GM13977 (cell line): ENCODE data around the gene FBXW7.

Source experiments
- DNase-seq: peaks from one replicate; pipeline ENCODE4 v3.0.0; 2012; ENCODE audit warnings: low spot score
- CTCF ChIP-seq: IDR thresholded peaks from 2 replicates; pipeline ENCODE4 v1.5.1; 2012; ENCODE audit warnings: mild to moderate bottlenecking, control low read depth; ENCODE audit not compliant: insufficient read depth; ENCODE audit errors: extremely low read depth, missing control alignments
- in situ Hi-C: fragments of 300-500 bp; cut with MboI; formaldehyde crosslinking; loops from one replicate; pipeline ENCODE4 v1.12.0; 2022; ENCODE audit warnings: low sequenced_read_pairs, low pct_unique_long_range_greater_than_20kb, mixed read lengths, inconsistent platforms; ENCODE audit not compliant: unreplicated experiment

FBXW7 gene

GRCh38 chr4:152323221-152323620 is 212.7 kb downstream of the FBXW7 start:
- DNase-seq = no peak
- in situ Hi-C loops = no loop called here
- TF ChIP-seq CTCF = no peak

GRCh38 chr4:152322656-152323055 is 213.2 kb downstream of the FBXW7 start:
- TF ChIP-seq CTCF = no peak
- DNase-seq = no peak
- in situ Hi-C loops = no loop called here

GRCh38 chr4:152321923-152322322 is 214.0 kb downstream of the FBXW7 start:
- no peak for TF ChIP-seq CTCF
- DNase-seq = no peak
- in situ Hi-C loops = no loop called here

- DNase-seq = no peak
- no peak for TF ChIP-seq CTCF
- in situ Hi-C loops = no loop called here
Measured at GRCh38 chr4:152321398-152321797, 214.5 kb downstream of the FBXW7 start.

- TF ChIP-seq CTCF = no peak
- DNase-seq = no peak
- in situ Hi-C loops = no loop called here
Measured at GRCh38 chr4:152316969-152317368, 218.9 kb downstream of the FBXW7 start.

- no peak for TF ChIP-seq CTCF
- no peak for DNase-seq
Measured at GRCh38 chr4:152310257-152310656, 225.6 kb downstream of the FBXW7 start.

GRCh38 chr4:152309418-152309817 is 226.5 kb downstream of the FBXW7 start:
- no peak for DNase-seq
- in situ Hi-C loops = no loop called here
- no peak for TF ChIP-seq CTCF

More at GRCh38 chr4:152310257-152310656, 225.6 kb downstream of the FBXW7 start:
- in situ Hi-C loops = no loop called here
